ENCODE data around the gene BRCA2.

The BRCA2 gene

DNA sequence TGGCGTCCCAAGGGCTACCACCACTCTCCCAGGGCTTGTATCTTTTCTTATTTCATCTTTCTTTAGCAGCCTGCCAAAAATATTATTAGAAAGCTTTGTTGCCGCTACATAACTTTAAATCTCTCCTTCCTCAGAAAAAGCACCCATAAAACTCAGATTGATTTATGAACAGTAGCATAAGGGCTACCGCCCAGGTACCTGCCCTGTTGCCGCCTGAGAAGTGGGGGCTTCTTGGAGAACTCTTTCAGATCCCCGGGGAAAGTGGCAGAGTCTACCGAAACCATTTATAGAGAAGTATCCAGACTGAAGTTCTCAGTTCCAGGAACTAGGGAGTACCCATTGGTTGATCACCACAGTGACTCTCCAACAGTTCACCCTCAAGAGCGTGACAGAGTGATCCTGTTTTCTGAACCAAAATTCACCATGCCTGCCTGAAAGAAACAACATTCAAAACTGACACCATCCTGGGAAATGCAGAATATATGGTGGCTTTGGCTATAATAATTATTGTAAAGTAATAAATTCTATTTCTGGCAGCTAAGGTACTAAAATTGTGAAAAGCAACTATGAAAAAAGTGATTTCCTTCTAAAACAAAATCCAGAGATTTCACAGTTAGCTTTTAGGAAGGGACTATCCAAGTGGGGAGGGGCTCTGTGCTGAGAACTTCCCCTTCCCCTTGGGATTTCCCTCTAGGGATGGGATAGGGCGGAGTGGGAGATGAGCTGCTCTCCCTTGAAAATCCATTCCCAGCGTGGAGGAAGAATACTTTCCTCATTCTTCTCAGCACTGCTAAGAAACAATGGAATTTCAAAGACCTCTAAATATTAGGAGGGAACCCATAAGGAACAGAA is 113.5 kb downstream of the BRCA2 start:
- DNase-seq (ENCODE audit: low read depth): no peak

DNA sequence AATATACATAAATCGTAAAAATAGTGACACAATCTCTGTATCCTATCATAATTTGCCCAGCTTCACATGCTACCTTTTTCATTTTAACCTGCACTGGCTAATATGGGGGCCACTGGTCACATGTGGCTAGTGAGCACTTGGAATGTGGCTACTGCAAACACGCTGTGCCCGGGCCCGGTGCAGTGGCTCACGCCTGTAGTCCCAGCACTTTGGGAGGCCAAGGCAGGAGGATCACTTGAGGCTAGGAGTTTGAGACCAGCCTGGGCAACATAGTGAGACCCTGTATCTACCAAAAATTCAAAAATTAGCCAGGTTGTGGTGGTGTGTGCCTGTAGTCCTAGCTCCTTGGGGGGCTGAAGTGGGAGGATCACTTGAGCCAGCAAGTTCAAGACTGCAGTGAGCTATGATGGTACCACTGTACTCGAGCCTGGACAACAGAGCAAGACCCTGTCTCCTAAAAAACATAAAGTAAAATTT is 114.2 kb downstream of the BRCA2 start:
- no peak for DNase-seq (ENCODE audit: low read depth)

DNA sequence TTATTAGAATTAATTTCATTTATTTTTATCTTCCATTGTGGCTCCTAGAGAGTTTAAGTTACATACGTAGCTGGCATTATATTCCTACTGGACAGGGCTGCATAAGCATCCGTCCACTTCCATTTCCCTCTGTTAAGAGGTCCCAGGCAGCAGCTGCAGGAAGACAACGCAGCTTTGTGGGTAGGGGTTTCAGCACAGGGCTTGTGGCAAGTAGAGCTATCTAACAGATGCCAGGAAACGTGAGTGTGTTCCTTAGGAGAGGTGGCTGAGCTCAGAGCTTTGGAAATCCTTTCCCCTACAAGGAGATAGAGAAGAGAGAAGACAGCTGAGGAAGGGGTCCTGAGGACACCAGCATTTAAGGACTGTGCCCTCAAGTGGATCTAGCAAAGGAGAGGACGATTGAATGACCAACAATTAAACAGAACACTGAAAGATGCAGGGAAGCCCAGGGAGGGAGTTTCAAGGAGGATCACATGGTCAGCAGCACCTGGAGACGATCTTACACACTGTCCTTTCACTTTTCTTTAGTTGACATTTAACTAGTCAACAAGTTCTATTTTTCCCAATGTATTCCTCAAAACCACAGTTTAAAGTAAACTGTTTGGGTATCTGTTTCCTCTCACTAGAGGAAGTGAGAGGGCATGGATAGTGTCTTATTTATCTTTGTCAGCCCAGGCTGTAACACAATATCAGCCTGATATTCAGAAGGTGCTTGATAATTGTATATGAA is 114.9 kb downstream of the BRCA2 start:
- DNase-seq (ENCODE audit: low read depth): no peak

DNA sequence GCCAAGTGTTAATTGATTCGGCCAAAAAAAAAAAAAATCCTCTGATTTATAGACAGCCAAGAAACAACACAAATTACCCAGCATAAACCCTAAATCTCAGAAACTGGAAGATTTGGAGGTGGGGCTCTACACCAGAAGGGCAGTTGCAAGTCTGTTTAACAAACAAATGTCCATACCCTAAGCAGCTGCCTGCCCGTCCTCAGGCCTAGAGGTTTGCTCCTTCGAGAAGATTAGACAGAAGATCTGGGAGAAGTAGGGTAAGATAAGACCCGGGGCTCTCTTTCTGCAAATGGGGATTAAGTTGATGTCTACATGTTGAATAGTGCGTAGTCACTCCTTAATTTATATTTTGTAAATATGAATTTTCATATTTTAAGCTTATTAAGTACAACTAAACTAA is 116.1 kb downstream of the BRCA2 start:
- DNase-seq (ENCODE audit: low read depth): no peak

DNA sequence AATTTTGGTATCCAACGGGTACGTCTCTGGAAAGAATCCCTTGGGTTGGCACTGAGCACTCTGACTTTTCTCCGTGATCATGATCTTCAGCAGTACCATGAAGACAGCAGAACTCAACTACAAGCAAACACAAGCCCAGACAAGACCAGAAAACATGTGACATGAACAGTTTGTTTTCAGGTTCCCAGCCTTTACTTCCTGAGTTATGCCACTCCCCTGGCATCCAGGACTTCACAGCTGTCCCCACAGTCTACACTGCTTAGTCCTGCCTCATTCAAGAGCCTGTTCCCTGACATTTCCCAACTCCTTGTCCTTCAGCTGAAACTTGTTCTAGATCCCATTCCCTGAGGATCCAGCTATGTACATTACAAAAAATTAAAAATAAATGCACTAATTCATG is 117.5 kb downstream of the BRCA2 start:
- no peak for DNase-seq (ENCODE audit: low read depth)

DNA sequence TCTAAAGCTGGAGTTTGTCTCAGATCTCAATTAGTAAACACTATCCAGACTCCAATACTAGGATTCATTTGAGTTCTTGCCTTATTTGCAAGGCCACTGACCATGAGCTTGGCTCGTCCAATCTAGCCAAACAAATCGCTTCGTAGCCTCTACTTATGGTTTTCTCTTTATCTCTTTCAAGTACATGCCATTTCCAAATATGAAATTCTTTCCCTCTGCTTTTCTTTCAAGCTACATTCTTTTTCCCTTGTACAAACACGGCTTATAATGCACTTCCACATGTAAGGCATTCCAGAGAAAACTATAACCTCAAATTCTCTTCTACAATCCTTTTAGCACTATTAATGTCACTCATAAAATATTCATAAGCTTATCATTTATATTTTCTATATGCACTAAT is 123.6 kb downstream of the BRCA2 start:
- DNase-seq (ENCODE audit: low read depth): no peak

DNA sequence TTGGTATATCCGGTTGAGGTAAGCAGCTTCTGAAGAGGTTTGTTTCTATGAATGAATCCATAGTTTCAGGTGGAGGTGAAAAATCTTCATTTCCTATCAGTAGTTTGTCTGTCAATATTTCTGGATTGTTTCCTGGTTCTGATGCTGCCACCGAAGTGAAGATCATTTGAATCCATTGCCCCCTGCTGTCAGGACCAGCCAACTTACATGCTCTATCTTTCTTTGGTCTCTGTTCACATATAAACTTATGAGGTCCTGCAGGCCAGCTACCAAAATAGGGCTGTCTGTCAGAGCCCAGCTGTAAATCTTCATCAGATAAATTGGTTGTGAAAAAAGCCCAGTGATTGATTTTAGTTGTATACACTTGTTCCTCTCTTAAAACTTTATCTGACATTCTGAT is 127.8 kb downstream of the BRCA2 start:
- DNase-seq (ENCODE audit: low read depth): no peak

DNA sequence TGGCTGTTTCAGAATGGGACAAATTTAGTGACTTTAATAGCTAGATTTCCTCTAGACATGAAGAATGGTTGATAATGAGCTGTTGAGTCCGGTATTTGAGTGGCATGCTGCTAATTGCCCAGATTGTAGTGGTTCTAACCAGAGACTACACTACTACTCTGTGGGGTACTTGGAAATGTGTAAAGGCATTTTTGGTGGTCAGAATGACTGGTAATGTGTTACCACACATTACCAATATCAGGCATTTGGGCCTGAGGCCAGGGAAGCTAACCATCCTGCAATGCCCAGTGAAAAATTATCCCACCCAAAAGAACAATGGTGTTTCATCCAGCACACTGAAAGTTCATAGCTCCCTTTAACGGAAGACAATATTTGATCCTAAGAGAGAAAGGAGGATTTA is 130.2 kb downstream of the BRCA2 start:
- DNase-seq (ENCODE audit: low read depth): no peak

DNA sequence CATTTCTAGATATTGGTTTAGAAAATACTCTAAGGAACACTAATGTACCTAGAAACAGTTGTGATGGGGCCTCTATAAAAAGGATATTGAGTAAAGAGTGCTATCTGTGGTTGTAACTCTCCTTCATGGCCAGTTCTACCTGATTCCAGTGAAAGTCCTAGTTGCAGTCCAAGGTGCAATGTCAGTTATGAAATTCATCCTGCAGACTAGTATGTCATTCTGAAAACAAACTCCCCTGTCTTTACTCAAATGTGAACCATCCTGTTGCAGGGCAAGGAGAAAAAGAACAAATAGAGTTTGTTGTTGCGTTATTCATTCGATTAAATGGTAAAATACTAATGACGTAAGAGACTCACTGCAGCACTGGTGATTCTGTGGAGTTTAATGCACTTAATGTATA is 130.9 kb downstream of the BRCA2 start:
- DNase-seq (ENCODE audit: low read depth): no peak

DNA sequence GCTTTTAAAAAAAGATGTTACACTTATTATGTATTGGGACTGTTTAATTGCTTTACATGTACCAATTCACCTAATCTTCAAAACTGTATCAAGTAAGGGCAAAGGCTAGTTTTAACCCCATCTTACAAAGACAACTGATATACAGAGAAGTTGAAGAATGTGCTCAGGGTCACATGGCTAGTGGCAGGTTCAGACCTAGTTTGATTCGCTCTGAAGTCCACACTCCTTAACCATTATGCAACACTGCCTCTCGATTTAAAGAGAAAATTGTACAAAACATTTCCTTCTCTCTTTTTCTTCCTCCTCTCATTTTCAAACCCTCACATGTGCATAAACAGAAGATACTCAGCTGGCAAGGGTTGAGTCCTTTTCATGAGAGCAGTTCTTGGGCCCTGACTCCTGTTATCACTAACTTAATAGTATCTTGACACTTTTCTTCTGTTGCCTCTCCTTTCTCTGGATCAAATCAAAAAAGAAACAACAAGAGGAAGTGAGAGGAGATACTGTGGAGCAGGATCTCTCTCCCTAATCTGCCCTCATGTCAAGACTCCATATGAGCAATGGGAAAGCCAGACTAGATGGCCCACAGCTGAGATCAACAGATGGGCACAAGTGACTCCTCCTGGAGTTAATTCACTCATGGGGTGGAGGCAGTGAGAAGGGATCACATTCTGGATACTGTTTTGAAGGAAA is 131.6 kb downstream of the BRCA2 start:
- DNase-seq (ENCODE audit: low read depth): no peak

DNA sequence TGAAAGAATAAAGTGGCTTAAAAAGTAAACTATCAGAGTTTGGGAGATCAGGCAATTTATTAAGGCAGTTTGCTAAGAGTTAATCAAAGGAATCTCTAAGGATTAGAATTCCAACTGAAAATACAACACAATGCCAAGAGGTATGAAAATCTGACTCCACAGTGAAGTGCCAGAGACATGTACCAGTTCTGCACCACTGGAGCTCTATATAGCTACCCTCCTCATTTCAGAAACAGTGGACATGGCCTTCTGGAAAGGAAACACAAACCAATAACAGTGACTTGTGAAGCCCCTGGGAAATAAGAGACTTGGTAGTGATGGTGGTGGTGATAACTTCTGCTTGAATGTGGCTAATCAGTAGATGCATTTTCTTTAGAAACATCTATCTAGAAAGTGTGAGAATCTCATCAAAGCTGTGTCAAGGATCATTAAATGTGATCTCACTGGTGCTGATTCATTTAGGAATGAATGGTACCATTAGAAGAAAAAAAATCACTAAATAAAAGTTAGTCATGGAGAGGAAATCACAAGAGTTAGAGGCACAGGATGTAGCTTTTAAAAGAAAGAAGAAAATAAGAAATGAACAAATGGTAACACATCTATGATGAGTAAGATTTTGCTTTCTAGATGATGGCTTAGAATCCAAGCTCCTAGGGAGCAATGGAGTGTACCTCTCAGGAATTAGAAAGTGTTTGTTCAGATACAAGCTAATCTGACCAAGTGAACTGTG is 132.8 kb downstream of the BRCA2 start:
- no peak for DNase-seq (ENCODE audit: low read depth)

DNA sequence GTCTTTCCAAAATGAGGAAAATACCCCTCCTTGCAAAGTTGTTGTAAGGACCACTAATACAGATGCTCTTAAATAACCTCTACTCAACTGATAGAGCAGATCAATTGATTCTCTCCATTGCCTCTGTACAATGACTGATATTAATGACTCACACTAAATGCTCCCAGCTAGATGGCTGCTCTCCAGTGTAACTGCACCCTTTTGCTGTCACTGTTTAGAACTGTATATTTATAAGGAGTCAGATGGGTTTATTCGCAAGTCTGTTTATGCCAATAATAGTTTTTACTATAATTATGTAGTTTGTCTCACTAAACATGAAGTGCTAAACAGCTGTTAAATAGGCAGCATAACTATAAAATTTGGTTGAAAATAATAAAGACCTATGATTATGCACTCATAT is 133.7 kb downstream of the BRCA2 start:
- DNase-seq (ENCODE audit: low read depth): no peak

Data from stimulated activated CD8-positive, alpha-beta memory T cell treated with anti-CD3 and anti-CD28 coated beads, Interleukin-4, amount 100 ng/mL, for 24 hours (primary cell).